DND-41 (cell line): Measurements from ENCODE around the gene STAT5B.

ENCODE experiments used
- ATAC-seq: fragments of 200-7000 bp; cut with Tn5 transposase; 3 replicates; pipeline ENCODE4 v1.9.1; 2021; ENCODE audit warnings: low read depth; ENCODE audit not compliant: insufficient read depth
- DNase-seq: peaks from one replicate; pipeline ENCODE4 v3.0.0-alpha.2; 2020
- H2AFZ ChIP-seq: 2 replicates; pipeline ENCODE4 v1.6.0; 2012; ENCODE audit warnings: low read depth, low read length
- H3K27ac ChIP-seq: 2 replicates; pipeline ENCODE4 v1.5.1; 2012; ENCODE audit warnings: low read length, inconsistent platforms
- H3K27me3 ChIP-seq: fragments of 200-600 bp; sonication (generic); 2 replicates; pipeline ENCODE4 v1.6.0; 2012; ENCODE audit warnings: low read length, mild to moderate bottlenecking, inconsistent platforms; ENCODE audit not compliant: insufficient read depth, poor library complexity
- H3K36me3 ChIP-seq: 2 replicates; pipeline ENCODE4 v1.5.1; 2012; ENCODE audit warnings: low read length, inconsistent platforms; ENCODE audit not compliant: insufficient read depth
- H3K4me1 ChIP-seq: 2 replicates; pipeline ENCODE4 v1.5.1; 2012; ENCODE audit warnings: mild to moderate bottlenecking, low read length; ENCODE audit not compliant: insufficient read depth
- H3K4me2 ChIP-seq: 2 replicates; pipeline ENCODE4 v1.6.0; 2012; ENCODE audit warnings: mild to moderate bottlenecking, moderate library complexity, low read length, inconsistent platforms; ENCODE audit not compliant: insufficient read depth
- H3K4me3 ChIP-seq, 2 experiments: fragments of 200-600 bp in 1 of 2; shearing (Covaris generic) in 1 of 2; 2 replicates each; pipeline ENCODE4 v1.5.1; 2012 to 2016; ENCODE audit warnings: inconsistent platforms in 2 of 2, low read length in 2 of 2, mild to moderate bottlenecking in 2 of 2, low read depth in 1 of 2, moderate library complexity in 1 of 2
- H3K79me2 ChIP-seq: 2 replicates; pipeline ENCODE4 v1.6.0; 2012; ENCODE audit warnings: low read length, inconsistent platforms; ENCODE audit not compliant: insufficient read depth
- H3K9ac ChIP-seq: 2 replicates; pipeline ENCODE4 v1.6.0; 2012; ENCODE audit warnings: low read depth, mild to moderate bottlenecking, inconsistent platforms, low read length, moderate library complexity
- H3K9me3 ChIP-seq: 2 replicates; pipeline ENCODE4 v1.5.1; 2012; ENCODE audit warnings: low read length, moderate library complexity, mild to moderate bottlenecking, inconsistent platforms; ENCODE audit not compliant: insufficient read depth, severe bottlenecking
- H4K20me1 ChIP-seq: 2 replicates; pipeline ENCODE4 v1.6.0; 2012; ENCODE audit warnings: low read length; ENCODE audit not compliant: insufficient read depth
- EZH2 ChIP-seq: IDR thresholded peaks from 3 replicates; pipeline ENCODE4 v1.6.1; 2012; ENCODE audit warnings: borderline replicate concordance, low read depth, mild to moderate bottlenecking, moderate library complexity, low read length, inconsistent platforms; ENCODE audit not compliant: severe bottlenecking
- TF ChIP-seq, protein P1 (sequence below): IDR thresholded peaks from 2 replicates; pipeline ENCODE4 v1.5.1; 2012; ENCODE audit warnings: borderline replicate concordance, low read length, moderate library complexity, mild to moderate bottlenecking; ENCODE audit not compliant: poor library complexity, severe bottlenecking; ENCODE audit errors: extremely low read depth

STAT5B gene

GRCh38 chr17:42191275-42191608 is 84.9 kb downstream of the STAT5B start:
- peaks cover 7% of the 10 kb centered on the region; the same call in 1 of the 2 replicates for H3K79me2 ChIP-seq
- H3K4me2 ChIP-seq, result no peak overlapping the region
- DNase-seq, result no peak
- no peak for TF ChIP-seq EZH2
- TF ChIP-seq, protein P1, sequence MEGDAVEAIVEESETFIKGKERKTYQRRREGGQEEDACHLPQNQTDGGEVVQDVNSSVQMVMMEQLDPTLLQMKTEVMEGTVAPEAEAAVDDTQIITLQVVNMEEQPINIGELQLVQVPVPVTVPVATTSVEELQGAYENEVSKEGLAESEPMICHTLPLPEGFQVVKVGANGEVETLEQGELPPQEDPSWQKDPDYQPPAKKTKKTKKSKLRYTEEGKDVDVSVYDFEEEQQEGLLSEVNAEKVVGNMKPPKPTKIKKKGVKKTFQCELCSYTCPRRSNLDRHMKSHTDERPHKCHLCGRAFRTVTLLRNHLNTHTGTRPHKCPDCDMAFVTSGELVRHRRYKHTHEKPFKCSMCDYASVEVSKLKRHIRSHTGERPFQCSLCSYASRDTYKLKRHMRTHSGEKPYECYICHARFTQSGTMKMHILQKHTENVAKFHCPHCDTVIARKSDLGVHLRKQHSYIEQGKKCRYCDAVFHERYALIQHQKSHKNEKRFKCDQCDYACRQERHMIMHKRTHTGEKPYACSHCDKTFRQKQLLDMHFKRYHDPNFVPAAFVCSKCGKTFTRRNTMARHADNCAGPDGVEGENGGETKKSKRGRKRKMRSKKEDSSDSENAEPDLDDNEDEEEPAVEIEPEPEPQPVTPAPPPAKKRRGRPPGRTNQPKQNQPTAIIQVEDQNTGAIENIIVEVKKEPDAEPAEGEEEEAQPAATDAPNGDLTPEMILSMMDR, result no peak
- no peak overlapping the region for H3K27ac ChIP-seq
- no peaks in the 10 kb centered on the region for H3K9me3 ChIP-seq
- no peaks in the 10 kb centered on the region for H4K20me1 ChIP-seq
- H3K4me3 ChIP-seq, result no peak overlapping the region
- no peaks in the 10 kb centered on the region for H3K27me3 ChIP-seq
- 0 out of 2 replicates have a peak, but pooled peaks cover 4% of the 10 kb centered on the region for H3K36me3 ChIP-seq
- no peak for ATAC-seq
- no peak overlapping the region for H2AFZ ChIP-seq
- no peak overlapping the region for H3K9ac ChIP-seq
- H3K4me1 ChIP-seq, result peaks cover 32% of the 10 kb centered on the region

DNA sequence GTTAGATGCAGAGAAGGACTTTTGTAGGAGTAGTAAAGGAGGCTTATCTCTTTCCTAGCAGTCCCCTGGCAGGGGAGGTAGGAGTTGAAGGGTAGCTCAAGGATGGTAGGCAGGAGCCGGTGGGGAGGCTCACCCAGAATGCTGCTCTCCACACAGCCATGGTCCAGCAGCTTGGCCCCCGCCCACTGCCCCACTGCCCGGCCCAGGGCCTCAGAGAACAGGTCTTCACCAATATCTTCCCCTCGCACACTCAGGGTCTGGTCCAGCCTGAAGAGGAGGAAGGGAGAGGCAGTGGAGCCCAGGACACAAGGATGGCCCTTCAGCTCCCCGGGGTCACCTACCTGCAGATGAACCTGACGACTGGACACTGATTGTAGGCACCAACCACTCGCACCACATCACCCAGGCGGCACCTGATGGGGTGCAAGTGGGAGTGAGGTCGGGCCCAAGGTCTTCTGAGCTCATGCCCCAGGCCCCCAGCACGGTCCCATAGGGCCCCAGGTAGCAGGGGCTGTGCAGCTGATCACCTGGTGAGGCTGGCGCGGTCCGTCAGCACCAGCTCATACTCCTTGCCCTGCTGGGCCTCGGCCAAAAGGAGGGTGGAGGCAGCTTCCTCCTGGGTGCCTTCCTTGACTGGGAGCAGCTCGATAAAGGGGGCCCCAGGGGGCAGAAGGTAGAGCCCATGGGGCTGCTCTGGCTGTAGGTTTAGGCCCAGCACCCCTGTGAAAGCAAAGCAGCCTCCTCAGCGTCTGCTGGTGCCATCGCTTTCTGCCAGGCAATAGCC is 85.5 kb downstream of the STAT5B start:
- peaks cover 32% of the 10 kb centered on the region for H3K4me1 ChIP-seq
- no peak for DNase-seq
- no peak overlapping the region for H3K9ac ChIP-seq
- H3K4me2 ChIP-seq, result no peak overlapping the region
- H3K27me3 ChIP-seq, result no peaks in the 10 kb centered on the region
- H3K4me3 ChIP-seq, result no peak overlapping the region
- ATAC-seq, result no peak
- H3K36me3 ChIP-seq, result 0 out of 2 replicates have a peak, but pooled peaks cover 4% of the 10 kb centered on the region
- peaks cover 7% of the 10 kb centered on the region; the same call in 1 of the 2 replicates for H3K79me2 ChIP-seq
- H3K27ac ChIP-seq, result no peak overlapping the region
- no peaks in the 10 kb centered on the region for H3K9me3 ChIP-seq
- no peak for TF ChIP-seq EZH2
- TF ChIP-seq, protein P1, result no peak
- H2AFZ ChIP-seq, result no peak overlapping the region
- H4K20me1 ChIP-seq, result no peaks in the 10 kb centered on the region

DNA sequence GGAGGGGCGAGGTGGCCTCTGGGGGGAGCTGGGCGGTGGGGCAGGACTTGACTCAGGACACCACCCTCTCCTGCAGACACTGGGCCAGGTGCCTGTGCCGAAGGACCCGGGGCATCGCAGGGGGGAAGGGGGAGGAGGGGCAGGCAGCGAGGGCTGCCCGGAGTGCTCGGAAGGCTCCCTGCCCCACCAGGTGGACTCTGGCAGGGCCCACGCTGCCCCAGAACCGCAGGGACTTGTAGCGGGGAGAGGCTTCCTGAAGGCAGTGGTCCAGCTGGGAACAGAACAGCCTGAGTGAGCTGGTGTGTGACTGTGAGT is 86.6 kb downstream of the STAT5B start:
- H2AFZ ChIP-seq, result no peak overlapping the region
- H3K27me3 ChIP-seq, result no peaks in the 10 kb centered on the region
- ATAC-seq, result no peak
- H3K4me2 ChIP-seq, result no peak overlapping the region
- DNase-seq, result no peak
- TF ChIP-seq, protein P1, result no peak
- no peak for TF ChIP-seq EZH2
- H3K79me2 ChIP-seq, result peaks cover 7% of the 10 kb centered on the region; the same call in 1 of the 2 replicates
- H3K4me1 ChIP-seq, result peaks cover 32% of the 10 kb centered on the region
- H4K20me1 ChIP-seq, result no peaks in the 10 kb centered on the region
- H3K9ac ChIP-seq, result no peak overlapping the region
- H3K4me3 ChIP-seq, result no peak overlapping the region
- H3K9me3 ChIP-seq, result no peaks in the 10 kb centered on the region
- 0 out of 2 replicates have a peak, but pooled peaks cover 4% of the 10 kb centered on the region for H3K36me3 ChIP-seq
- H3K27ac ChIP-seq, result no peak overlapping the region
